Neural cell (in vitro differentiated cells): Measurements from ENCODE around the gene RBBP8NL.

ENCODE experiments used
- CTCF ChIP-seq: fragments of 450-650 bp; IDR thresholded peaks from 2 replicates; pipeline ENCODE4 v1.5.1; 2014; ENCODE audit warnings: antibody characterized with exemption, mild to moderate bottlenecking, moderate library complexity; ENCODE audit not compliant: poor library complexity, severe bottlenecking
- EP300 ChIP-seq: fragments of 450-650 bp; conservative IDR thresholded peaks from 2 replicates; pipeline ENCODE4 v1.6.1; 2014; ENCODE audit warnings: antibody characterized with exemption, mild to moderate bottlenecking, moderate library complexity; ENCODE audit not compliant: poor library complexity, severe bottlenecking
- EZH2 ChIP-seq: fragments of 200-600, 300-800 bp; shearing (Covaris generic), sonication (generic); IDR thresholded peaks from 2 replicates; pipeline ENCODE4 v1.6.1; 2014; ENCODE audit warnings: antibody characterized with exemption, low read length, borderline replicate concordance, mild to moderate bottlenecking; ENCODE audit not compliant: insufficient read depth, poor library complexity, severe bottlenecking
- POLR2AphosphoS5 ChIP-seq: IDR thresholded peaks from 2 replicates; pipeline ENCODE4 v1.6.1; 2012
- RAD21 ChIP-seq: fragments of 450-650 bp; conservative IDR thresholded peaks from 2 replicates; pipeline ENCODE4 v1.6.1; 2014; ENCODE audit warnings: antibody characterized with exemption, mild to moderate bottlenecking, moderate library complexity
- TF ChIP-seq, protein P1 (sequence below): IDR thresholded peaks from 2 replicates; pipeline ENCODE4 v1.6.1; 2012; ENCODE audit warnings: borderline replicate concordance

- TF ChIP-seq EZH2 (no peak), CTCF (no peak), POLR2AphosphoS5 (no peak), EP300 (no peak), RAD21 (no peak)
- TF ChIP-seq, protein P1, sequence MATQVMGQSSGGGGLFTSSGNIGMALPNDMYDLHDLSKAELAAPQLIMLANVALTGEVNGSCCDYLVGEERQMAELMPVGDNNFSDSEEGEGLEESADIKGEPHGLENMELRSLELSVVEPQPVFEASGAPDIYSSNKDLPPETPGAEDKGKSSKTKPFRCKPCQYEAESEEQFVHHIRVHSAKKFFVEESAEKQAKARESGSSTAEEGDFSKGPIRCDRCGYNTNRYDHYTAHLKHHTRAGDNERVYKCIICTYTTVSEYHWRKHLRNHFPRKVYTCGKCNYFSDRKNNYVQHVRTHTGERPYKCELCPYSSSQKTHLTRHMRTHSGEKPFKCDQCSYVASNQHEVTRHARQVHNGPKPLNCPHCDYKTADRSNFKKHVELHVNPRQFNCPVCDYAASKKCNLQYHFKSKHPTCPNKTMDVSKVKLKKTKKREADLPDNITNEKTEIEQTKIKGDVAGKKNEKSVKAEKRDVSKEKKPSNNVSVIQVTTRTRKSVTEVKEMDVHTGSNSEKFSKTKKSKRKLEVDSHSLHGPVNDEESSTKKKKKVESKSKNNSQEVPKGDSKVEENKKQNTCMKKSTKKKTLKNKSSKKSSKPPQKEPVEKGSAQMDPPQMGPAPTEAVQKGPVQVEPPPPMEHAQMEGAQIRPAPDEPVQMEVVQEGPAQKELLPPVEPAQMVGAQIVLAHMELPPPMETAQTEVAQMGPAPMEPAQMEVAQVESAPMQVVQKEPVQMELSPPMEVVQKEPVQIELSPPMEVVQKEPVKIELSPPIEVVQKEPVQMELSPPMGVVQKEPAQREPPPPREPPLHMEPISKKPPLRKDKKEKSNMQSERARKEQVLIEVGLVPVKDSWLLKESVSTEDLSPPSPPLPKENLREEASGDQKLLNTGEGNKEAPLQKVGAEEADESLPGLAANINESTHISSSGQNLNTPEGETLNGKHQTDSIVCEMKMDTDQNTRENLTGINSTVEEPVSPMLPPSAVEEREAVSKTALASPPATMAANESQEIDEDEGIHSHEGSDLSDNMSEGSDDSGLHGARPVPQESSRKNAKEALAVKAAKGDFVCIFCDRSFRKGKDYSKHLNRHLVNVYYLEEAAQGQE = no peak
Measured at GRCh38 chr20:62448788-62449187, 21.4 kb upstream of the RBBP8NL start.
